CD4-positive, alpha-beta T cell treated with Interleukin-10 for 1 hour (primary cell): ENCODE data around the gene ANAPC5.
"Not testable (repeated sequence)": the region's sequence is repeated elsewhere in the genome, so short reads cannot be mapped to it uniquely, and the experiment has no call there.

ENCODE experiments used
- DNase-seq: peaks from one replicate; pipeline ENCODE4 v3.0.0-alpha.2; 2020

ANAPC5 gene

GRCh38 chr12:121365416-121366062 is 13.3 kb upstream of the ANAPC5 start:
- no peak for DNase-seq

GRCh38 chr12:121364683-121365121 is 12.5 kb upstream of the ANAPC5 start:
- no peak for DNase-seq

- DNase-seq: no peak
These were observed 5.9 kb upstream of the ANAPC5 start for GRCh38 chr12:121358073-121358472.

- no peak for DNase-seq
These were observed 5.1 kb upstream of the ANAPC5 start for GRCh38 chr12:121357331-121357730.

- no peak for DNase-seq
These were observed 4.4 kb upstream of the ANAPC5 start for GRCh38 chr12:121356657-121357056.

GRCh38 chr12:121355818-121356217 is 3.6 kb upstream of the ANAPC5 start:
- DNase-seq: no peak

- no peak for DNase-seq
These were observed 439 bp upstream of the ANAPC5 start for GRCh38 chr12:121352682-121353018.

GRCh38 chr12:121346747-121347146 is 5.5 kb downstream of the ANAPC5 start:
- DNase-seq: no peak

- no peak for DNase-seq
These were observed 6.9 kb downstream of the ANAPC5 start for GRCh38 chr12:121345151-121345815.

- no peak for DNase-seq
These were observed 7.7 kb downstream of the ANAPC5 start for GRCh38 chr12:121344506-121344905.

- DNase-seq: no peak
These were observed 14.8 kb downstream of the ANAPC5 start for GRCh38 chr12:121337416-121337815.

- peak; percentile 71 for DNase-seq
These were observed 17.5 kb downstream of the ANAPC5 start for GRCh38 chr12:121334513-121335343.

GRCh38 chr12:121333747-121334146 is 18.5 kb downstream of the ANAPC5 start:
- no peak for DNase-seq

GRCh38 chr12:121331248-121331647 is 21.0 kb downstream of the ANAPC5 start:
- DNase-seq: no peak

- no peak for DNase-seq
These were observed 21.5 kb downstream of the ANAPC5 start for GRCh38 chr12:121330692-121331091.

- DNase-seq: no peak
These were observed 22.0 kb downstream of the ANAPC5 start for GRCh38 chr12:121330195-121330594.

- no peak for DNase-seq
These were observed 23.6 kb downstream of the ANAPC5 start for GRCh38 chr12:121328620-121329019.

GRCh38 chr12:121326996-121327674 is 25.1 kb downstream of the ANAPC5 start:
- DNase-seq: no peak

- DNase-seq: no peak
These were observed 26.3 kb downstream of the ANAPC5 start for GRCh38 chr12:121325922-121326396.

GRCh38 chr12:121323908-121324307 is 28.3 kb downstream of the ANAPC5 start:
- DNase-seq: no peak

GRCh38 chr12:121318121-121318520 is 34.1 kb downstream of the ANAPC5 start:
- no peak for DNase-seq

- DNase-seq: no peak
These were observed 37.8 kb downstream of the ANAPC5 start for GRCh38 chr12:121314431-121314830.

GRCh38 chr12:121310231-121310630 is 42.0 kb downstream of the ANAPC5 start:
- DNase-seq: not testable (repeated sequence)
